GM21528 (cell line): ENCODE results near the gene ARSB.
"Not testable (repeated sequence)": the region's sequence is repeated elsewhere in the genome, so short reads cannot be mapped to it uniquely, and the experiment has no call there.

Experiments
- ATAC-seq: cut with Tn5 transposase; IDR thresholded peaks from one replicate; pipeline ENCODE4 v1.9.1; 2021; ENCODE audit warnings: mild to moderate bottlenecking, moderate library complexity; ENCODE audit not compliant: unreplicated experiment, low FRiP score

Gene ARSB

DNA sequence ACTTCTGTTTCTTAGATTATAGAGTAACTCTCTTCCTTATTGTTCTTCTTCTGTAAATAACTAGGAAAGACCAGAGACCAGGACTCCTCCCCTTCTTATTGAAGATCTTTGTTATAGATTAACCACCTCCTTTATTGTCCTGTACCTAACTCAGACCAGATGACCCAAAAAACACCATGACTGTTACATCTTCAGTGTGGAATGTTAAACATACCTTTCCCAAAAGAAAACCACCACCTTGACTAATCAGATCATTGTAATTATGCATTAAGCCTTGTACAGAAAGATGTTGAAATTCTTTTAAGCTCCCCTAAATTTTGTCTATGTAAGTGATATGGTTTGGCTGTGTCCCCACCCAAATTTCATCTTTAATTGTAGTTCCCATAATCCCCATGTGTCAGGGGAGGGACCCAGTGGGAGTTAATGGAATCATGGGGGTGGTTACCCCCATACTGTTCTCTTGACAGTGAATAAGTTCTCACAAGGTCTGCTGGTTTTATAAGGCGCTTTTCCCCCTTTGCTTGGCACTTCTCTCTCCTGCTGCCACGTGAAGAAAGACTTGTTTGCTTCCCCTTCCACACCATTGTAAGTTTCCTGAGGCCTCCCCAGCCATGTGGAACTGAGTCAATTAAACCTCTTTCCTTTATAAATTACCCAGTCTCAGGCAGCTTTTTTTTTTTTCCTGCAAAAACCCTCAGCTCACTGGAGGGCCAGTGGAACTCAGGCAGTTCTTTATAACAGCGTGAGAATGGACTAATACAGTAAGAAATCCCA lies 26.3 kb downstream of the ARSB start:
- no peak for ATAC-seq

DNA sequence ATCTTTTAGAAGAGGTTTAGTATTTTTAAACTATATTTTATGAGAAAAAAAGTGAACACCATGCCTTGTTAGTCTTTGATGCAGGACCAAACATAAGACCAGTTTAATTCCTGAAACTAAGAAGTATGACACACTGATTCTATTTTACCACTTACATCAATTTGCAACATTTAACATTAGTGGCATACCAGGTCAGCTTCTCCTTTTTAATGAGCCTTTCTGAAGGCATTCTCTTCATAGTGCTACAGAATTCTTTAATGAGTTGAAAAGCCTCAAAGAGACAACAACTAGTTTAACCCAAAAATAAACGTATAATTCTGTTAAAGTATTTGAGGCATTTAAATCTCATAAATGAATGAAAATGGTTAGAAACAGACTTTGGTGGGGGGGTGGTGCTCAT lies 28.2 kb downstream of the ARSB start:
- no peak for ATAC-seq

DNA sequence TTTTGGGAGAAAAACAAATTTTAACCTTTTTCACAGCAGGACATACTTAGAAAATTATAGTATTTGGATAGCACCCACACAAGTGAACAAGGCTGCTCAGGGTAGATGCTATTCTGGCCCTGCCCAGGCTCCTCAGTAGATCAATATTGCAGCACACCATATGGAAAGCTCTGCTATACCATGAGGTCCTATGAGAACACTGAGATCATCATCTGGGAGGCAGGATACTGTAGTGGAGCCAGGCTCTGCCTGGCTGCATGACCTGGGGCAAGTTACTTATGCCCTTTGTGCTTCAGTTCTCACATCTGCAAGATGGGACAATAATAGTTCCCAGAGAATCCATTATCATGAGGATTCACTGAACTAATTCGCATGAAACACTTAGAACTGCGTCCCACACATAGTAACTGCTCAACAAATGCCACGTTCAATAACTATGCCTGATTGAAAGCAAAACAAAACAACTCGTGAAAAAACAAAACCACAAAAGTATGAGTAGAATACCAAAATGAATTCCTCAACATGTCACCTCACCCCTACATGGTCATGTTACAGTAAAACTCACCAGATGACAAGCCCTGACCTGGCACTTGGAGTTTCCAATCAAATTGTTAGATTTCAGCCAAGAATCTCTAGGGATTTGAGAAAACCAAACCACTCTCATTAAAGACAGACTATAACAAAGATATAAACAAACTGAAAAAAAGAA lies 31.9 kb downstream of the ARSB start:
- no peak for ATAC-seq

DNA sequence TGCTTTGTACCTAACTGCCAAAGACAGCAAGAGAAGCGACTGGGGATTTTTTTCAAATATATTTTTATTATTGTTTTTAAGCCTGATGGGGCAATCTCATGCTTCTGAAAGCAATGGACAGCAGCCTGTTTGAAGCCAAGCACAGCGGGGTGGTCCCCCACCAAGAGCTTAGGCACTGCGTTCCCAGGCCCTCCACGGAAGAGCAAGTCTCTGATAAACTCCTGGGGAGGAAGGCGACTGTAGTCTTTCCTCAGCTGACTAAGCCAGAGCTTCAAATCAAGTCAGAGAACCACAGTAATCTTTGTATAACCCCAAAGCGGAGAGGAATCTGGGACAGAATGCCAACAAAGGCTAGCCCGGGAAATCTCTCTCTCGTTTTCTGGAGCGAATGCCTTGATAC lies 54.4 kb downstream of the ARSB start:
- ATAC-seq = no peak

DNA sequence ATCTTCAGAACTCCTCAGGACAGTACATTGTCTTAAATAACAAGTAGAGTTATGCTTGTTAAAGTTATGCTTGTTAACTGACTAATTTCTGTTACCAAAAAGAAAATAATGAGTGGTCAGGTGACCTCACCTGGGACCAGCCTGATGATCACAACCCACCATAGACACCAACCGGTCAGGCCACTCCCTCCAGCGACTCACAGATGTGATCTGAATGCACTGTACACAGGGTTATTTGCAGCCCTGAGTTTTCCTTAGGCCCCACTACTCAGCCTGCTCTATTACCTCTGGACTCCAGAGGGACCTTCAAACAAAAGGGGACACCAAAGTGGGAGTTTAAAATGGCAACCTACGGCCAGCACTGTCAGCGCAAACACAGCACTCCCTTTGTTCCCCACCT lies 55.3 kb downstream of the ARSB start:
- no peak for ATAC-seq

DNA sequence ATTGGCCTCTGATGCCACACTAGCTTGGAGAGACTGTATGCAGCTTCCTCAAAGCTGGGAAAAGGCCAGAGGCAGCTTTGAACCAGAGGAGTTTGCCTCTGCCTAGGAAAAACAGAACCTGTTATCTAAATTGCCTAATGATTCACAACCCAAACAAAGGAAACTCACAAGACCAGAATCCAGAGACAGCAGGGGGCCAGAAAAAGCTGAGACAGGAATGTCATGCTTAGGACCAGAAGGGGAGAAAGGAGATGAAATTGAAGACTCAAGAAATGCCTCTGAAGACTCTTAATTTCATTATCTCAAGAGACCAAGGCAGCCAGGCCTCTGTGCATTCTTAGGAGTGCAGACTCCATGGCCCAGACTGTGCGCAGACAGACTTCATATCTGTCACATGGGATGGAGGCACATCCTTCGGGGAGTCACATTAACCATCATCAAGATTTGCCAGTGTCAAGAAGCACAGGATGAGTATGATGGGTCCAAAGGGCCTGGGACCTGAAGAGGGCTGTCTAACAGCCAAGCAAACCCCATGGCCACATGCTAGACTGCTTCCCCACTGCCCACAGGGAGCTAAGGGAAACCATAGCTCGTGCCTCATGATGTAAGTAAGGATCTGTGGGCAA lies 57.3 kb downstream of the ARSB start:
- ATAC-seq = no peak

DNA sequence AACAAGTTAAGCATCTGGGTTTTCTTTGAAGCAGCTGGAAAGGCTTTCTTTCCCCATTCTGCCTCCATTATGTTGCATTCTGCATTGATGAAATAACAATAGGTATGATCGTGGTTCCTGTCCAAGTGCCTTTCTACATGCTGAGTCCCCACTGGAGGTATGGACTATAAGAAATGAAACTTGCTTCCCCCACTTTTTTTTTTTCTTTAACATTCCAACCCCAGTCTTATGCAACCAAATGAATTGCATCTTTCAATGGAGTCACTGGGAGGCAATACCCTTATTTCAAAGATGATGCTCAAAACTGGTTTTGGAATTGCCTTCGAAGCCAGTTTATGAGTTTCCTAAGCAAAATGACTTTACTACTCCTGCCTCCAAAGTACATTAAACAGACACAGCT lies 58.9 kb downstream of the ARSB start:
- no peak for ATAC-seq

DNA sequence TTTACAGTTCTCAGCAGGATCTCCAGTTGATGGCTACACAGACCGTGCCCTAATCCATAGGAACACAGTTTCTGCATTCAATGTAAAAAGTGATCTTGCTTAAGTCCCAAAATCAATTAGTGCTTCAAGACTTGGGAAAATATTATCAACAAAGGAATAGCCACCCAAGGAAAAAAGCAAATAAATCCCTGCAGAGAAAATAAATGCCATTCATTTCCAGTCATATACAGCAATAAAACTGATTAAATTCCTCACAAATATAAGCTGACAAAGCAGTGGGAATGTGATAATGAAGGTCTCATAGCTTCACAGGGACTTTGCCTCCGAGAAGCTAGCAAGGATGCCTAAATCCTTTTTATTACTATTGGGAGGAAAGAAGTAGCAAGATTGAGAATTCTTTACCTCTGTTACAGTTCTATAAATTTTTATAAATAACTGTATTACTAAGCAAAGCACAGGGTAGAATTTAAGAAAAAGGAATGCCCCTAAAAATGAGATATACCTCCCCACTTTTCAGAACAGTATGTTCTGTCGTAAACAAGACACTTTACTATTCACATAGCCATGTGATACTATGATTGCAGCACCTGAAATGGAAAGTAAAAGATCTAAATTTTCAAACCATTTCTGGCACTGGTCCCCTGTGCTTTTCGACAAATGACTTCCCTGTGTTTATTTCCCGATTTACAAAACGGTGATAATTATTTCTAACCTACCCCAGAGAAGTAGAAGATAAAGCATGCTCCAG lies 59.8 kb downstream of the ARSB start:
- ATAC-seq = no peak

DNA sequence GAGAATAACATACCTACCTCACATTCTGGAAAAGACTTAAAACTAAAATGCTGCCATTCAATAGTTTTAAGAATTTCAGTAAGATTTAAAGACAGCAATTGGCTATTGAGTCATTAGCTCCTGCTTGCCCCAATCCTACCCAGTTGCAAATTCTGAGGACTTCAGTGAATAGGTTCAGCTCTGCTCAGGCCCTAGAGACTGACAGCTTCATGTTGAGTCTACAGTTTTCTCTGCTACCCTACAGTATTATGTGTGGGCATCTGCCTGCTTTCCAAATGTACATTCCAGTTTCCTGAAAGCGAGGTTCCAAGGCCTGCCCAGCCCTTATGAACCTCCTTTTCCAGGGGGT lies 61.5 kb downstream of the ARSB start:
- ATAC-seq = no peak

DNA sequence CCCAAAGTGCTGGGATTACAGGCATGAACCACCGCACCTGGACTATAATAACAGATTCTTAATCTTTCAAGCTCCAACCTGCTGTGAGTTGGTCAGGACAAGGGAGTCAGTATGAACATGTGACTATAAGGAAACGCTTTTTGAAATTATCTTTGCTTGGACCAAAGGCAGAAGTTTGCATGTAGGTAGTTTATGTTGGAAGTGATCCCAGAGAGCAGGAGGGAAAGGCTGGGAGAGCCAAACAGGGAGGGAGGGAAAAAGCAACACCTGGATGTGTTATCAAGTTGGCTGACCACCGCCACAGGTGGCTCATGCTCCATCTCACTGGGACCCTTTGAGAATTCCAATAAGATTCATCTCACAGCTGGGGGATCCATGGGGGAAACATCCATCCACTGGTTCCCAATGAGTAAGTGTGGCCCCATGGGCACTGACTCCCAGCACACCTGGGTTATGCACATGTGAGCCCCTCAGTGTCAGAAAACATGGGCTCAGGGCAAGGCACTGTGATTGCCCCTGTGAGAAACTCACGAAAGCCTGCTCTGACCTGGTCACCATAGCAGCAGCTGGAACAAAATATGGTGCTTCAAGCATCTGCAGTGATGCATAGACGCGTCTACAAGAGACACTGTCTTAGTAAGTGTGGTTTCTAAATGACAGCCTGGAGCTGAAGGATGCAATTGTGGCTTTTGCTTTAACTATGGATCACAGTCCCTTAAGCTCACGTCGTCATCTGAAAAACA lies 62.1 kb downstream of the ARSB start:
- no peak for ATAC-seq

DNA sequence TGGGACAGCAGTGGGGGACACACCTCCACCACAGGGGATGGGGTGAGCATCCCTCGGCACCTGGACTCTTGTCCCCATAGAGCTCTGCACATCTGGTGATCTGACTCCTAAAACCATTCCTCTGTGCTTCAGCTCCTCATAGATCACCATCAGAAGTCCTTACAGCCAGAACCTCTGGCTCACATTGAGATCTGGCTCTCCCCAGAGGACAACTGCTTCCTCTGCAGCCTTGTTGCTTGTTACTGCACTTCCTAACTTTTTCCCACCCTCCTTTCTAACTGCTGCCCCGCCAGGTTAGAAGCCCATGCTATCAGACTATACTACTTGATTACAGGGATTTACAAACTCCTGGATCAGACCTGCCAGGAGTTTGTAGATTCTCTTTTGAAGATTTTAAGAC lies 64.5 kb downstream of the ARSB start:
- ATAC-seq = no peak

DNA sequence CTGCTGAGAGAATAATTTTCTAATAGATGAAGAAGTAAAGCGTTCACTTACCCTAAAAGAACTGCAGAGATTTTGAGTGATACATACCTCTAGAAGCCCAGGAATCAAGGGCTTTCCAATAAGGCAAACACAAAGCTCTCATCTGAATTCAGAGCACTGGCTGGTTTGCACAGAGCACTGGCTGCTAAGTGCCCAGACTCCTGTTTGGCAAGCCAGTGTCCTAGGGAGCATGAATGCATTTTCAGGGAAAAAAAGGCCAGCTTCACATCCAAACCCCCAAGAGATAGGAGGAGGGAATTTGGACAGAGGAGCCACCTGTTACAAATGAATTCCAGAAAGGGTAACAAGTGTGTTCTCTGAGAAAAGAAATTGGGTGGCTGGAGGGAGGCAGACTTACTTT lies 65.3 kb downstream of the ARSB start:
- ATAC-seq = no peak

DNA sequence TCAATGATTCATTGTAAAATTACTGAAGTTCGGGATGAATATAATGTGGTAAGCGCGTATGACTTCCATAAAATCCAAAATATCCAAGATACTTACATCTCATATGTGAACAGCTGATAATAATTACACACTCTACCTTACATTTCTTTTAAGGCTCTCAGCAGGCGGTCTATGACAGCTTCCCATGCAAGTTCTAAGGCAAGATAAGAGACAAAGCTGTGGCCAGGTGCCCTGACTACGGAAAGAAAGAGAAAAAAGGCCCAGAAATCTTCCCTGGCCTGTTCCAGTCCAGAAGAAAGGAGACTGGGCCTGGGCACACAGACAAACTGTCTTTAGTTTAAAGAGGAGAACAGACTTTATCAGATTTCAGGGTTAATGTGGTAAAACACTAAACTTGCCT lies 69.1 kb downstream of the ARSB start:
- ATAC-seq = no peak

DNA sequence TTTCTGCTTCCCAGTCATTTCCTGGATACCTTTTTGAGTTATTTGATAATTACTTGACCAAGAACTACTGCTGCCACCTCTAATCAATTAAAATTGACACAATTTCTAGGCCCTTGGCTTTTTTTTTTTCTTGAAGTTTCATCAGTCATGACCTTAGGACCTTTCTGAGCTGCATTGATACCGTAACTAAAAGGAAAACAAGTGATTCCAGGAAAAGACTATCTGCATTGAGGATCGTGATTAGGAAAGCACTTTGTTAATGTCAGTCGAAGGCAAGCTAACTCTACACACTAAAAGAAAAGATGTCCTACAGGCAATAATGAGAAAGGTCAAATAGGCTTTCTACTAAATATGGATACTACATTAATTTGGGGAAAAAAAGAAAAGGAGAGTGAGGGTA lies 69.9 kb downstream of the ARSB start:
- ATAC-seq = no peak

DNA sequence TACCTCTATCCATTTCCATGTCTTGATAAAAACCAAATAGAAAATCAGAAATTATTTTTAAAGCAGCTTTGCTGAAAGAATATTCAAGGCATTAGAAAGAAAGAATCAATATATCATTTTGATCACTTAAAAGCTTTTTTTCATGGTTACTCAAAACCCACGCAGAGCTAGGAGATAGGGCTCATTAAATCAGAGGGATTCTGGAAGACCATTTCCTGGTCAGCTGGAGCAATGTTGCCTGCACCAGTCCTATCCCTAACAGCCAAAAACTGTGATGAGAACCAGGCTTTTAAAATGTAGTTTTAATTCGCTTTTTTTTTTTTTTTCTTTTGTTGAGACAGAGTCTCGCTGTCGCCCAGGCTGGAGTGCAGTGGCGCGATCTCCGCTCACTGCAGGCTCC lies 72.3 kb downstream of the ARSB start:
- no peak for ATAC-seq

DNA sequence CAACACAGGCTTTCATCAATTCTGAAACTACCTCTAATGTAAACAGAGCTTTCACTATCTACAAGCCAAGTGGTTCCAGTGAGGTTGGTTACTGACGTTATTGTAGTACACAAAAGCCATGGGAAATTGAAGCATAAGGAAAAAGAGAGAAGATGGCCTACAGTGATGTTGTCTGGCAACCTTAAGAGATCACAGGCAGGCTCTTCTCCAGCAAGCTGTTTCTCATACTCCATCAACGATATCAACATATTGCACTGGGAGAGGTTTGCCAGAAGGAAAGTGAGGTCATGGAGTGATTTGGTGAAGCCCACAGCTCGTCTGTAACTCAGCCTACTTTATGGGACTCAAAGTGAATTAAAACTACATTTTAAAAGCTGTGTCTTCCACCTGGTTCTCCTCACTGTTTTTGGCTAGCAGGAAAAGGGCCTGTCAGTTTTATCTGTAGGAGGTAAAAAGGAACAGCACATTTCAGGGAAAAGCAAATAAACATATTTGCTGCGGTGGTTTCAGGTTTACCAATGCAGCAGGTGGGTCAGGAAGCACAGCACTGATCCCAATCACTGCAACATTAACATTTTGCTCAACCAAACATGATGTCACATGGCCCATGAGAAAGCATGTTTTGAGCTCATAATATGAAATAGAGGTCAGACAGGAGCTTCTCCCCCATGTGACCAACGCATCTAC lies 72.9 kb downstream of the ARSB start:
- no peak for ATAC-seq

DNA sequence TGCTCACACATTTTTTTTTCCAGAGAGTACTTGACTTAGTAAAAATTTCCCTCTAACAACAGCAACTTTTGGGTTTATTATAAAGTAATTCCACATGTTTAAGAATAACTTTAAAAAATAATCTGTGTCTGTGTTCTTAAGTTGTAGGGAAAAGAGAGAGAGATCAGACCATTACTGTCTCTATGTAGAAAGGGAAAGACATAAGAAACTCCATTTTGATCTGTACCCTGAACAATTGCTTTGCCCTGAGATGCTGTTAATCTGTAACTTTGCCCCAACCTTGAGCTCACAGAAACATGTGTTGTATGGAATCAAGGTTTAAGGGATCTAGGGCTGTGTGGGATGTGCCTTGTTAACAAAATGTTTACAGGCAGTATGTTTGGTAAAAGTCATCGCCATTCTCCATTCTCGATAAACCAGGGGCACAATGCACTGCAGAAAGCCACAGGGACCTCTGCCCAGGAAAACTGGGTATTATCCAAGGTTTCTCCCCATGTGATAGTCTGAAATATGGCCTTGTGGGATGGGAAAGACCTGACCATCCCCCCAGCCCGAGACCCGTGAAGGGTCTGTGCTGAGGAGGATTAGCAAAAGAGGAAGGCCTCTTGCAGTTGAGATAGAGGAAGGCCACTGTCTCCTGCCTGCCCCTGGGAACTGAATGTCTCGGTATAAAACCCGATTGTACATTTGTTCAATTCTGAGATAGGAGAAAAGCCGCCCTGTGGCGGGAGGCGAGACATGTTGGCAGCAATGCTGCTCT lies 75.7 kb downstream of the ARSB start:
- not testable (repeated sequence) for ATAC-seq

DNA sequence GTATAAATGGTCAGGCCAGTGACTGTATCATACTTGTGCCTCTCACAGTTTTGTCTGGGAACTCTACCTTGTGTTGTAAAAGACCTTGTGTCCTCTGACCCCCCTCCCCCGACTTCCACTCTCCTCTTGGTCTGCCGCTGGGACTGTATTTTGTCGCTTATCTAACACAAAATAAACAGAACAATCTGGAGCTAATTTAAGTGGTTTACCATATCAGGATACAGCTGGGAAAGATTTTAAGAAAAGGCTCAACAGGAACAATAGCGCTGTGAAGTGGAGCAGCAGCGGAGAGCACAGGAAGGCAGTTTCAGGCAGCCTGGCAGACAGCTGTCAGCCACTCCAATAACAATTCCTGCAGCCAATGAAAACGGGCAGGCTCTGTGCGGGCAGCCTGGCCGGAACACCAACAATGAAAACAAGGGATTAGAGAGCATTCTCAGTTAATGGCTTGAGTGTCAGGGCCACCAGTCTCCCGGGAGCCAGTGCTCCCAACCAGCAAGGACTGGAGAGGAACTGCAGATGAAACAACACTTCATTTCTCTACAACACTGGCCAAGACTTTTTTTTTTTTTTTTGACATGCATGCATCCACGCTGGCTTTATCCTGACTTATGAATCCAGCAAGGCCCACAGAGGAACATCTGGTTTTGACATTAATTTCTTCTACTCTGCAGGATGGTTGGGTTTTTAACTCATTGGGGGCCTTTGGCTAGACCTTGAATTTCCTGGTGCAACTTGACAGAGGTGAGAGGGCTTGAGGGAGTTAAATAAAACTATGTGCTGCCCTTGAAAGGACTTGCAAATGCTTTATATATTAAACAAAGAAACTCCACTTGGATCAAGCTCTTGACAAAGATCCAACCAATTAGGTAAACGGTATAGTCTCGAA lies 76.7 kb downstream of the ARSB start:
- no peak for ATAC-seq
